NCI-H226 (cell line): ENCODE results near the gene PSMB7.

ENCODE experiments used
- DNase-seq: peaks from one replicate; pipeline ENCODE4 v3.0.0-alpha.2; 2015

Gene PSMB7

DNA sequence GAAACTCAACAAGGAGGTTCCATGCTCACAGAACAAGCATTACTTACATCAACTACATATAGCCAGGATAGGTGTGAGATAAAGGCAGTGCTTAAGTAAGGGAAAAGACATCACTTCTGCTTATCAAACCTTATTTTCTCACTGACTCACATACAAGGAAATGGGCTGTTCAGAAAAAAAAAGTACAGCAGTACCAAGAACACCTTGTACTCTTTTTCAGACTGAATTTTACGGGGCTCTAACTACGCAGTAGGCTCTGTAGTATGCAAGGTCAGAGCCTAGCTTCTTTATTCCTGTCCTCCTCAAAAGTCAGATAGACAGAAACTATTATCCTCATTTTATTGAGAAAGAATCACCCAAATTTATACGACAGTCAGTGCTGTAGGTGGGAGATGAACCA, 5.8 kb downstream of the PSMB7 start:
- no peak for DNase-seq

DNA sequence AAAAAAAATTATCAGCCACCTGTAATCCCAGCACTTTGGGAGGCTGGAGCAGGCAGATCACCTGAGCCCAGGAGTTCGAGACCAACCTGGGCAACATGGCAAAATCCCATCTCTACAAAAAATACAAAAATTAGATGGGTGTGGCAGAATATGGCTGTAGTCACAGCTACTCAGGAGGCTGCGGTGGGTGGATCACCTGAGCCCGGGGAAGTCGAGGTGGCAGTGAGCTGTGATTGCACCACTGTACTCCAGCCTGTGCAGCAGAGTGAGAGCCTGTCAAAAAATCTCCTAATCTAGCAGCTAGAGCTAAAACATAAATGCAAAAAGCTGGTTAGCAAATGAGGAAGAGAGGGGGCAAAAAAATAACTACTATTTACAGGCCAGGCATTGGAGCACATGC, 12.0 kb downstream of the PSMB7 start:
- no peak for DNase-seq

- no peak for DNase-seq
These were observed 15.0 kb downstream of the PSMB7 start for GRCh38 chr9:124399968-124400940.

DNA sequence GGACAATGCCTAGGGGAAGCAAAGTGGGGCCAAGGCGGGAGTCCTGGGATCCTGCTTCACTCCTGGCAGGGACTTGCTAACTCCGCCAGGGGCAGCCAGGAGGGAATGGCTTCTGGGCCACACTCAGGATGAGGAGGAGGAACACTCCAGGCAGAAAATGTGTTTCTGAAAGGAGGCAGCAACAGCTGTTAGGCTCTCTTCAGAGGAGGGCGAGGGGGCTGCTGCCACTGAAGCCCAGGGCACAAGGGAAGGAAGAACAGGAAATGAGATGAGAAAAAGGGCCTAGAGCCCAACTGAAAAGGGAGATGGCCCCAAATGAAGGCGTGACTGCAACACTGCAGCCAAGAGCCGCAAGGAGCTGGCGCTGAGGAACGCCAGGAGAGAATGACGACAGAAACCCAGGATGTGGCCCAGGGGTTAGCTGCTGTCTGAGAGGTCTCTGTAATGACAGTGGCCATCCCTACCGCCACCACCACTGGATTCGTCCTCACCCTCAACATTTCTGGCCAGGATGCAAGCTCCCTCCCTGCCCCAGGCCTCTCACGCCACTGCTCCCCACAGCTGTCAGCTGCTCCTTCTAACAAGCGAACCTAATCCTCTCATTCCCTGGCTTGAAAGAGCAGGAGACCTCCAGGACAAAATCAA, 15.8 kb downstream of the PSMB7 start:
- DNase-seq, result no peak

DNA sequence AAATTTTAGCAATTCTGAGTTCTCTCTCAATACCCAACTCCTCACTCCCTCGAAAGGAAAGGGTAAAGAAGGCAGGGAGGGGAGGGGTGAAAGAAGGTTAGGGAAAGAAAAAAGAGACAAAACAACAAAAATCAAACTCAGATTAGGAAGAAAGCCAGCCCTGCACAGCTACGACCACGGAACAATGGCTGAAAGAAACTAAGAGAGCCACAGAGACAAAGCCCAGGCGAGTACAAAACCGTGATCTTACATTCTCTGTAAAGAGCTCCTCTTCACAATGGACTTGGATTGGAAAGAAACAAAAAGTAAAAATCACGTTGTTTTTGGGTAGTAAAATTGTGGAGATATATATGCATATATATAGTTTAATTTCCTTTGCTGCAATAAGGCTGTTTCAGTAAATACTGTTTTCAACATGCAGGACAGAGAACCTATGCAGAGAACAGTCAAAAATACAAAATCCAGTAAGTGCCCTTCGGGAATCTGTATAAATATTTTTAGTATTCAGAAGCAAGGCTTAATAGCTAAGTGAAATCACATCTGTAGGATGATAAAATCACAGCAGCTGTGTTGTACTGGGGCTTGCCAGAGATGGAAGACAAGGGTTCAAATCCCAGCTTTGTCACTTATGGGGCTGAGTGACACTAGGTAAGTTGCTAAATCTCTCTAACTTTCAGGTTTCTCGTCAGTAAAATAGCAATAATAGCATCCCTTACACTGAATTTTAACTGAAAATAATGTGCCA, 16.9 kb downstream of the PSMB7 start:
- no peak for DNase-seq

DNA sequence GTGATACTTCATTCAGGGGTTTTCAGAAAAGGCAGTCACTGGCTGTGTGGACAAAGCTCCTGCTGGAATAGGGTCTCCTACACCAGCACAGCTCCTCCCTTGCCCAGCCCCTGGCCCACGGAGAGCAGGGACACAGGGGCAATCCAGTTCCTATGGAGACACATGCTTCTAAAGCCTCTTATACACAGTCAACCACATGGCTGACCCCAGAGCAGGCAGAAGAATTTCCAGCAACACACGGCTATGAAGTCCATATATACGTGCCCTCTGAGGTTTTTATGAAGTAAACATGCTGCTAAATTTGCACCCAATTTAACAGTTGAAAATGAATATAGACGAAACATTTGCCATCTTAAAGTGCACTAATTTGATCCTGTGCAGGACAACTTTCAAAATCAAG, 19.4 kb downstream of the PSMB7 start:
- no peak for DNase-seq

GRCh38 chr9:124394596-124394995, 20.6 kb downstream of the PSMB7 start:
- DNase-seq, result no peak

- no peak for DNase-seq
These were observed 21.1 kb downstream of the PSMB7 start for GRCh38 chr9:124394167-124394566.

DNA sequence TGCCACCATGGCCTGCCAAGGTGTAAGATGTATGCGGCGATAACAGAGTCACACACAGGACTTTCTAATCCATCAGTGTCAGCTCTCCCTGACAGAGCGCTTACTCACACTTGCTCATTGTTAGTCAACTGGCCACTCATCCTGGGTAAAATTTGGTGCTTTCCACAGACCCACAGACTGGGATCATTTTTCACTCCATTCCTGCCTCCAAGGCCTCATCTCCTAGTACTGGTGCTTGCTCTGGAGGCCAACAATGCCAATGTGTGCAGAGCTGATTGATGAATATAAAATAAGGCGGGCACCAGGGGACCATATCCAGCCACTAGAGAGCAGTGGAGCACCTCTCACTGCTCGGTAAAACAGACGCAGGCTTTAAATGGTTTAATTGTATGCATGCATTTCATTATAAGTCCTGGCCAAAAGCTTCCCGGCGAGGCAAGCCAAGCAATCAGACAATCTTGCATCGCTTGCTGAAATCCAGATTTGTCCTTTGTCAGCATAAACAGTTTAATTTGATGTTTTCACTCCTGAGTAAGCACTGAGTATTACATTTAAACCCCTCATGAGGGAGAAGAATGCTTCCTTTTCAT, 22.3 kb downstream of the PSMB7 start:
- peak; percentile 93 for DNase-seq

GRCh38 chr9:124392254-124392870, 22.9 kb downstream of the PSMB7 start:
- DNase-seq, result peak; percentile 51

DNA sequence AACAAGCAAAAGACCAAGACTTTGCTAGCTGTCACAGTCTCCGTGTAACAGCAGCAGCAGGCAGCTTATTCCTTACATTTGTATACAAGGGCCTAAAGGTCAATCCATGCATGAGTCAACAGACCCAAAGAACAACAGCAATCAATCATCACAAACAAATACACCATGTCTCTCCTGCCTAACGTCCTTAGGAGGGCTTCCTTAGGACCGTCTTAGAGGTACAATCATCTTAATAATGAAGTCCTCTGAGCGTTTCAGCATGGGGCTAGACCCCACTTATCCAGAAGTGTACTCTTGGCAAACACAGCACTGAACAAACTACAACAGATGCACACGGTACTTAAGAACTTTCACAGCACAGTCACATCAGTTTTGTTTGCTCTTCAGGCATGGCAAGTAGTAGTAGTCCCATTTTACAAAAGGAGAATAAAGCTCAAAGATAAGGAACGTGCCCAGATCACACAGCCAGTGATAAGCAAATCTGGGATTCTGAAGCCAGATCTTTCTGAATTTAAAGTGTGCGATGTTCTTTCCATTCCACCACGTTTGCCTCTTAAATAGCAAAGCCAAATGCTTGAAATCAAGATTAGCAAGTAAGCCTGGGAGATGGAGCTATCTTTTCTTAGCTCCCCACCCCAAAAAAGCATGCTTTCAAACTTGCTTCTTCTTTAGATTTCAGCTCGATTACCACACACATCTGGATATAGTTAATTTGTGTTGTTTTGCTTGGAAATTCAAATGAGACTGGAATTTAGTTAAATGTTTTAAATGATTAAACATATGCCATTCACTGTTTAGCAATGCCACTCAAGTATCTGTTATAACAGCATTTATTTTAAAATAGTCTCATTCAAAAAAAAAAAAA, 24.2 kb downstream of the PSMB7 start:
- no peak for DNase-seq

GRCh38 chr9:124389146-124389939, 25.9 kb downstream of the PSMB7 start:
- DNase-seq, result no peak

GRCh38 chr9:124388275-124389048, 26.8 kb downstream of the PSMB7 start:
- DNase-seq, result no peak

DNA sequence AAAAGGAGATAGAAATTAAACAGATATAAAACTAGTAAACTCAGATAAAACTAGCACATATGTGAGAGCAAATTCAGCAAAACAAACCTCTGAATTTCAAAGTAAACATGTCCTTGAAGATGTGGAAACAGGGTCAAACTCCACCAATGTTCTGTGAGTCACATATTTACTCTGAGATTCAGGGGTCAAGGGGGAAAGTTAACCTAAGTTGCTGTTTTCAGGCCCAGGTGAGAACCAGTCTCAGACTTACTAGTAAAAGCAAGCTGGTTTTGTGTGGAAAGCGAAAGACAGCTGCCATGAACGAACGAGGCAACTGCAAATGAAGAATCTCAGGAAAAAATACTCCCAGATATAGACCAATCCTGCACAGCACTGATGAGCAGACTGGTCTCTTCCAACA, 29.0 kb downstream of the PSMB7 start:
- no peak for DNase-seq

DNA sequence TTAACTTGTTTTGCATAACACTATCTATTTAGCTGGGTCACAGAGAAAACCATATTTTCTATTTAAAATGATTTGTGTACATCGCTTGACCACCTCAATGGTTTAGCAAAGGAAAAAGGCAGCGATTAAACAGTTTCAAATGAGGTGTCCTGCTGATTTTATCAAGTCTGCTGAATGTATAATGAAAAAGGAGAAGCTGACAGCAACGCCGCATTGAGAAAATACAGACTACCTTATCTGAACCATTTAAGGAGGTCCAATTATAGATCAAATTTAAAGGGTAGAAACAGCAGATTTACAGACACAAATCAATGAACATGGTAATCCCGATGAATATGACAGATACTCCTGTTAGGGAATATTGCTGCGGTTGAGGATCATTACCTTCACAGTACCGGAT, 29.6 kb downstream of the PSMB7 start:
- DNase-seq, result no peak

DNA sequence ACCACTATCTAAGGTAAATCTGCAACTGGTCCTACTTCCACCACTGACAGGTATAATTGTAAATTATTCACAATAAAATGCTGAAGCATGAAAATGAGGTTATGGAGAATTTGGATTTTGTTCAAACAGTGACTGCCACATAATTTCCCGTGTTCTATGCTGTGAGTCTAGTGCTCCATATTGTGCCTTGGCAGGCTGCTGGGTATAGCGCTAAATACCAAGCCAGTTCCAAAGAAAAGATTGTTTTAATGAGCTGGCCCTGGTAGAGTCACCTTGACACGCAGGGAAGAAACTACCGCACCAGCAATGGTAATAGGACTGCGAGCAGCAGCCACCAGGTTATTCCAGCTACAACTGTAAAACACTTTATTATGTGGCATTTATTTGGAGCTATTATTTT, 30.4 kb downstream of the PSMB7 start:
- no peak for DNase-seq

- DNase-seq, result no peak
These were observed 31.0 kb downstream of the PSMB7 start for GRCh38 chr9:124384210-124384609.

- no peak for DNase-seq
These were observed 33.9 kb downstream of the PSMB7 start for GRCh38 chr9:124381170-124381945.
